Bronchial epithelial cell (primary cell): ENCODE measurements around the gene IGF1R. TPM values are rescaled to one million over a fixed set of nuclear protein-coding genes. Genes with fewer than 3 reads are reported as not detected.

Source experiments
- DNase-seq: peaks from one replicate; pipeline ENCODE4 v3.0.0-alpha.2; 2010; ENCODE audit warnings: low read depth
- FAIRE-seq: peaks from 2 replicates; lab custom pipeline; 2011; peaks lifted over from hg19 to GRCh38; lab: Jason Lieb, UNC
- H3K27me3 ChIP-seq: 2 replicates; pipeline ENCODE4 v1.5.1; 2011; ENCODE audit warnings: low read length; ENCODE audit not compliant: control insufficient read depth, insufficient read depth
- H3K36me3 ChIP-seq: 2 replicates; pipeline ENCODE4 v1.5.1; 2011; ENCODE audit warnings: low read length; ENCODE audit not compliant: control insufficient read depth, insufficient read depth
- H3K4me3 ChIP-seq: 2 replicates; pipeline ENCODE4 v1.5.1; 2011; ENCODE audit warnings: mild to moderate bottlenecking, low read depth, low read length, control low read depth
- CTCF ChIP-seq: IDR thresholded peaks from 2 replicates; pipeline ENCODE4 v1.5.1; 2011; ENCODE audit warnings: mild to moderate bottlenecking, moderate library complexity, low read length, control low read depth, inconsistent platforms; ENCODE audit not compliant: insufficient read depth, severe bottlenecking
- total RNA-seq: library from RNA; depleted of rRNA; stranded (reverse); fragments of >200 nt; gene quantifications from 2 replicates; pipeline ENCODE4 v1.2.1, GENCODE V29; 2014

Gene IGF1R
- total RNA-seq, 1 donor from 2014 or later: 39.5 TPM

DNA sequence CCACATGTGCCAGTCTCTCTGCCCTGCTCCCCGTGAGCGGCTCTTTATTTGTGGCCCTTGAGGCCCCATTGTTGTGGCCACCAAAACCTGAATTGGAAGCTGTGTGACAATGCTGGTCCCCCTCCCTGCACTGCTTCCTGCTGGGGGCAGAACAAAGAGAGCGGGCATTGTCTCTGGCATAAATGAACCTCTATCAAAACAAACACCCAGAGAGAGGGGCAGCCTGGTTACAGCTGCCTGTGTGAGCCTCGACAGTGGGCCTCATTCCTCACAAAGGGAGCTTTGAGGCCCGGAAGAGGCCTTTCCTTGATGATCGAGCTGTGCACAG is 152.9 kb downstream of the IGF1R start:
- no peak for FAIRE-seq
- Histone ChIP-seq H3K4me3 (no peak overlapping the region), H3K27me3 (no peaks in the 10 kb centered on the region), H3K36me3 (no peaks in the 10 kb centered on the region)
- no peak for DNase-seq
- no peak for TF ChIP-seq CTCF

DNA sequence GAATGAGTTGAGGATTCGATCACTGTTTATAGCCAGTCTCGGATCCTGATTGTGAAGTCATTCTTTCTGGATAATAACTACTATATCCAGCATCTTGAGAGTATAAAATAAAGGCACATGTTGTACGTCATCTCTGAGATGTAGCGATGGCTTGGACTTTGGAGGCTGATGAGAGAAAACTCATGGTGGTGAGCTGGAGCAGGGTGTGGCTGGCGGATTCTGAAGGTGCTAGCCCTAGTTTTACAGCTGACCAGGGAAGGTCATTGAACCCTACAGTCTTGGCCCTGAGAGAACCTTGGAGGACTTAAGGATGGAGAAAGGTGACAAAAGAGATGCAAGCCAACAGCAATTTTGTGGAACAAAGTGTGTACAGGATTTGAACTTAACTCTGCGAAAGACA is 153.8 kb downstream of the IGF1R start:
- no peak for FAIRE-seq
- no peaks in the 10 kb centered on the region for H3K36me3 ChIP-seq
- no peak overlapping the region for H3K4me3 ChIP-seq
- no peak for TF ChIP-seq CTCF
- no peaks in the 10 kb centered on the region for H3K27me3 ChIP-seq
- DNase-seq: no peak

- DNase-seq (peak; percentile 90), FAIRE-seq (no peak)
Measured at GRCh38 chr15:98803228-98804056, 155.1 kb downstream of the IGF1R start.

GRCh38 chr15:98804057-98804380 is 155.7 kb downstream of the IGF1R start:
- no peak for DNase-seq
- no peaks in the 10 kb centered on the region for H3K27me3 ChIP-seq
- H3K36me3 ChIP-seq: no peaks in the 10 kb centered on the region
- no peak for TF ChIP-seq CTCF
- FAIRE-seq: no peak
- H3K4me3 ChIP-seq: no peak overlapping the region

More at GRCh38 chr15:98803228-98804056, 155.1 kb downstream of the IGF1R start:
- Histone ChIP-seq H3K27me3 (no peaks in the 10 kb centered on the region), H3K4me3 (no peak overlapping the region), H3K36me3 (no peaks in the 10 kb centered on the region)
- no peak for TF ChIP-seq CTCF

DNA sequence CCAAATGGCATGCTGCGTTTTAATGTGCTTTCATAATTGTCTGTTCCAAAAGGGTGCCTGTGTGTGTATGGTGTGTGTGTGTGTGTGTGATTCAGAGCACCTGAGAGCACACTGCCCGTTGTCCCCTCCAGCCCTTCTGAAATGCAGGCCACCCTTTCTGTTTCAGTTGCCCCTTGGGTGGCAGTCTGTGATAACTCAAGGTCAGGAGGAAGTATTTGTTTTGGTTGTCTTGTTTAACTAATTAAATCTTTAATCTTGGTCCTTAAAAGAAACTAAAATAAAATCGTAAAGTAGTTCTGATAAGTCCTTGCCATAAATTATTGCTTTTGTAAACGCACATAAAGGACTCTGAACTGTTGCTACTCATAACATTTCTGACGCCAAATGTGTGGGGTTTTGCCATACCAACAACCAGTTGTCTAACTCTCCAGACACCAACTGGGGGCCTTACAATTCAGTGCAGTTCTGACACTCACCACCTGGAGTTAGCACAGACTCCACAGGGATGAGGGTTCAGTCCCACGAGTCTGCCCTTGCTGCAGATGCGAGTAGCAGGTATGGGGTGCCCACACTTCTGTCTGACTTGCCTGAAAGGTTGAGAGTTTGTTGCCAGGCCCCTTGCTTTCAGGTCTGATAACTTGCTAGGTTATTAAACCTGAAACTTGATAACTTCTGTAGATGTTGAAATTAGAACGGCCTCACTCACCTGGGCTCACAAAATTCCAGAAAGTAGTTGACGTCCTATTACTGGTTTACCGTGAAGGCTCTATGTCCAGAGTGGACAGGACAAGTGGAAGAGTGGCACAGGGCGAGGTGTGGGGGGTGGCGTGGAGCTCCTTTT is 157.3 kb downstream of the IGF1R start:
- no peaks in the 10 kb centered on the region for H3K36me3 ChIP-seq
- DNase-seq: no peak
- H3K27me3 ChIP-seq: no peaks in the 10 kb centered on the region
- H3K4me3 ChIP-seq: no peak overlapping the region
- TF ChIP-seq CTCF: peak; percentile 26
- no peak for FAIRE-seq
